ENCODE measurements around the gene ZBTB12.
"Not testable (repeated sequence)": the region's sequence is repeated elsewhere in the genome, so short reads cannot be mapped to it uniquely, and the experiment has no call there.

The ZBTB12 gene

GRCh38 chr6:31874836-31875572 lies 26.9 kb downstream of the ZBTB12 start:
- no peak for DNase-seq (ENCODE audit: low spot score)

DNA sequence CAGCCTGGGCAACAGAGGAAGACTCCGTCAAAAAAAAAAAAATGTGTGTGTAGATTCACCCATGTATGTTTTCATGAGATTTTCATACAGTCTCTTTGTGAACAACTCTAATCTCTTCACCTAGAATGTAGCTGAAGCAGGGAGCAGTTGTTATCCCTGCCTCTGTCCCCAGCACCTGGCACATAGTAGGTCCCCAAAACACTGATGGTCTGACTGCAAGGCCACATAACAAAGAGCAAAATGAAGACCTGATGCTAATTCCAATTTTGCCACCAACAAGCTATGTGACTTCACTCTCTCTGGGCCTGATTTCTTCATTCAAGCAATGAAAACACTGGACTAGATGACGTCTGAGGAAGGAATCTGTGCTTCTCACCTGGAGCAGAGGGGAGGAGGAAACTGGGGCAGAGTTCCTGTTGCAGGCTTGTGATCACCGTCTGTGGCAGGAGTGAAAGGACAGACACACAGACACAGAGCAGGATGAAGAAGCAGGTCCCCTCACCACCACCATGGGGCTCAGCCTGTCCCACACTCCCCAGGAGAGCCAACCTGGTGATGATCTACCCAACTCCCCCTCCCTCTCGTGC lies 27.7 kb downstream of the ZBTB12 start:
- DNase-seq (ENCODE audit: low spot score), result no peak

GRCh38 chr6:31871046-31871659 lies 30.7 kb downstream of the ZBTB12 start:
- DNase-seq (ENCODE audit: low spot score), result no peak

DNA sequence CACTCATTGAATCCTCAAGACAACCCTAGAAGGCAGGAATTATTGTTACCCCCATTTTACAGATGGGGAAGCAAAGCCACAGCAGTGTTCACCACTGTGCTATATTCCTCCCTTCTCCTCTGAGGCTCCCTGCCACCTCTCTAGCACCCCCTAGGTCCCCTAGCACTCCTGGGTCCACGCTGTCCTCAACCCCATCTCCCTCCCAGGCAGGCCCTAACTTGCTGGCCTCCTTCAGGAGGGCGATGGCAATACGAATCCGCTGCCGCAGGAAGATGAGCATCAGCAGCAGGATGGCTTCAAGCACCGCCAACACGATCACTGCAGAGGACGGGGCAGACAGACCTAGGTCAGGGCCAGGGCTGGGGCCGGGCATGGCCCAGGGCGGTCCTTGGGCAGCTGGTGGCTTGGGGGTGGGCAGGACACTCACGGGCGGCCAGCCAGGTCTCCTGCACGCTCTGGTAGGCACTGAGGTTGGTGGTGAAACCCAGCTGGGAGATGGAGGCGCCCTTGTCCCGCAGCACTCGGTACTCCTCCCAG lies 31.4 kb downstream of the ZBTB12 start:
- no peak for DNase-seq (ENCODE audit: low spot score)

DNA sequence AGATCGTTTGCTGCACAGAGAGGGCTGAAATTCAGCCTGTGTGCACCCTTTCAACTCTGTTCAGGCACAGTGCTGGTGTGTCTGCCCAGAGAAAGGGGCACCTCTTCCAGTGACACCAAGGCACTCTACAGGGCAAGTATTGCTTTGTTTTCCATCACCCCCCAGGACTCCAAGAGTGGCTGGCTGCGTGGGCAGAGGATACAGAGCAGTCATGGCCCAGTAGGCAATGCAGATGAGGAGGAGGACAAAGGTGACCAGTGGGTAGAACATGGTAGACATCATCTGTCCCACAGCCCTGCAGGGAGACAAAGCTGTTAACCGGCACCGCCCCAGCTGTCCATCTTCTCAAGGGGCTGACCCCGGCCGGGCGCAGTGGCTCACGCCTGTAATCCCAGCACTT lies 32.5 kb downstream of the ZBTB12 start:
- DNase-seq (ENCODE audit: low spot score), result no peak

DNA sequence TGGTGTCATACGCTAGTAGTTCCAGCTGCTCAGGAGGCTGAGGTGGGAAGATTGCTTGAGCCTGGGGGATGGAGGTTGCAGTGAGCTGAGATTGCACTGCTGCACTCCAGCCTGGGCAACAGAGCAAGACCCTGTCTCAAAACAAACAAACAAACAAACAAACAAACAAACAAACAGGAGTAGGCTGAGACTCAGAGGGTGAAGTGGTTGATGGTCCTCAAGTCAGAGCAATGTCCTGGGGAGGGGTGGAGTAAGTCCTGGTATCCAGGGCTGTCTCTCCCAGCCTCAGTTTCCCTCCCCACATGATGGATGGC lies 33.3 kb downstream of the ZBTB12 start:
- not testable (repeated sequence) for DNase-seq (ENCODE audit: low spot score)

- DNase-seq (ENCODE audit: low spot score), result no peak
Observed at GRCh38 chr6:31865205-31866118, 36.4 kb downstream of the ZBTB12 start.

DNA sequence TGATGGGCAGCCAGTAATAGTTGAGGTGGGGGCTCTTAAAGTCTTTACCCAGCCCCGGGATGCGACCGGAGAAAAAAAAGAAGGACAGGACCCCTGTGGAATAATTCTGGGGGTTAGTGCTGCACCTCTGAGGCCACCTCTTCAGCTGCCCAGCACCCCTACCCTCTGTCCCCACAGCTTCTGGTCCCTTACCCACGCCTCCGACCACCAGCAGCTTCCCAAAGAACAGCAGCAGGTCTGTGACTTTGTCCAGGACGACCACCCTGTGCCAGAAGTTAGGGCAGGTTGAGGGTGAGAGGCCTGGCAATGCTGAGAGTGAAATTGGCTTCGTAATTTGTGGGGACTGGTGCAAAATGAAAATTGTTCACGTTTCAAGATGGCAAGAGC lies 37.1 kb downstream of the ZBTB12 start:
- no peak for DNase-seq (ENCODE audit: low spot score)

DNA sequence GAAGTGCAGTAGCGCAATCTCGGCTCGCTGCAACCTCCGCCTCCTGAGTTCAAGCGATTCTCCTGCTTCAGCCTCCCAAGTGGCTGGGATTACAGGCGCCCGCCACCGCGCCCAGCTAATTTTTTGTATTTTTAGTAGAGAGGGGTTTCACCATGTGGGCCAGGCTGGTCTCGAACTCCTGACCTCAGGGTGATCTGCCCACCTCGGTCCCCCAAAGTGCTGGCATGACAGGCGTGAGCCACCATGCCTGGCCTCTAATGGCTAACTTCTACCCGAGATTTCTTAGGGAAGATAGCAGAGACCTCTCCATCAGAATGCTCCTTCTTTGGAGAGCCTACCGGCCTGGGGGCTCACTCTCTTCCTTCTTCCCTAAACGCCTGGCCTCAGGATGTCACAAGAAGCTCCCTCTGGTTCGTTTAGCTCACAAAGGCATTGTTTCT lies 37.7 kb downstream of the ZBTB12 start:
- DNase-seq (ENCODE audit: low spot score), result not testable (repeated sequence)

DNA sequence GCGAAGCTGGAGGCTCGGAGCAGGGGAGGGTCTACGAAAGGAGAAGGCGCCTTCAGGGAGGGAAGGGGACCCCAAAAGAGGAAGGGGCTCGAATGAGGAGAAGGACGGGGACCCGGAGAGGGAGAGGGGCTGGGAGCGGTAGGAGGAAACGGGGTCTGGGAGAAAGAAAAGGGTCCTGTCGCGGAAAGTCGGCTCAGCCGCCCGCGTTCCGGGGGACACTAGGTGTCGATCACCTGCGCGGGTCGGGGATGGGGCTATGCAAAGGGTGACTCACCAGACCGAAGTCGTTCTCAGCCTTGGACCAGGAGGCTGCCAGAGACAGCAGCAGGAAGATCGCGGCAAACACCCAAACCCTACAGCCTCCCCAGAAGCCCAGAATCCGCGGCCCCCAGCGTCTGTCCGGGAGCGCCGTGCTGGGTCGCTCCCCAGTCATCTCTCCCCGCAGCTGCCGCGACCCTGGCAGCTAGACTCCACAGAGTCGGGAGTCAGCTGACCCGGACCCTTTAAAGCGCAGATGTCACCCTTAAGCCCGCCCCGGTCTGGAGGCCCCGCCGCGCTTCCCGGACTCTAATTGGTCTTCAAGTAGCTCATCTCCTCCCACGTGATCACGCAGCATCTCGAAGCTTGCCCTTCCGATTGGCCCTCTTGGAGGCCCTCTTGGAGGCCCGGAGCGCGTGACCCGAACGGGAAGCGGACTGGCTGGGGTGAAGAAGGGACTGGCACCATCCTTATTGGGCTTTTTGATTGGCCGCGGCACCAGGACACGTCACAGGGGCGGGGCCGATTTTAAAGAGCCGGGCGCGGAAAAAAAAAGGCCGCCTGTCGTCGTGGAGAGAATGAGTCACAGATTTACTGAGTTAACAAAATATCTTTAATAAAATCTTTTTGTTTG lies 39.3 kb downstream of the ZBTB12 start, which contains the start of gene NEU1:
TSS of gene NEU1 (minus strand) at position 478 of the 892 bp plus-strand sequence. CDS start at position 433, 45 bp downstream.
- peak; percentile 100 for DNase-seq (ENCODE audit: low spot score)

DNA sequence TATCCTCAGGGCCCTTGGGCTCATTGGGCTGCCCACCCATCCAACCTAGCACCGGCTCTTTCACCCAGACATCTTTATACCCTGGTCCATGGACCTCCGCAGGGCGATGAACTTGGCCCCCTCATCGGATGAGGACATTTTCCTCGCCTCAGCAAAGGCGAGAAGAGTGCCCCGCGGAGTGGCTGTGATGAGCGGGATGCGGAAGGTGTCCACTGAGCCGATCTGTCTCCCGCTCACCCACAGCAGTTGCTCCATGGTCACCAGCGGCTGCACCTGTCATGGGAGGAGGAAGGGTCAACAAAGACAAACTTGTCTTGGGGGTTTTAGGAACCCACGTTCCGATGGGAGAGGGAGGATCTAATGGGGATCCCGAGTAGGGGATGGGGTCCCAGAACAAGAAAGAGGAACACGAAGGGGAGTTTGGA lies 40.0 kb downstream of the ZBTB12 start:
- DNase-seq (ENCODE audit: low spot score), result no peak

- no peak for DNase-seq (ENCODE audit: low spot score)
Observed at GRCh38 chr6:31861150-31861549, 40.7 kb downstream of the ZBTB12 start.

GRCh38 chr6:31860349-31860748 lies 41.5 kb downstream of the ZBTB12 start:
- no peak for DNase-seq (ENCODE audit: low spot score)

DNA sequence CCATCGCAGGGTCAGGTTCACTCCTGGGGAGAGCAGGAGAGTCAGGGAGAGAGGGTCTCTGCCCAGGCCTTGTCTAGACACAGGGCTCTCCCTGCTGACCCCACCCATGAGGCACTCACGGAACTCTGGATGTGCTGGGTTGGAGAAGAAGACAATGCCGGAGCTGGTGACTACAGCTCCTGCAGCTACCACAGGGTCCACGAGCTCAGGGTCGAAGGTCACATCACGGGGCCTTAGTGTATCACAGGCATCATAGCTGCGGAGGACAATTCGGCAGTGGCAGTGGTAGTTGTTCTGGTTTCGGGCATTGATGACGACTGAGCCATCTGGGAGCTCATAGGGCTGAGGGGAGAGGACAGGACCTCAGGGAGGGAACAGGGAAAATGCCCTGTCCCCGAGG lies 42.0 kb downstream of the ZBTB12 start:
- no peak for DNase-seq (ENCODE audit: low spot score)

GRCh38 chr6:31858707-31859106 lies 43.2 kb downstream of the ZBTB12 start:
- no peak for DNase-seq (ENCODE audit: low spot score)

GRCh38 chr6:31857774-31858173 lies 44.1 kb downstream of the ZBTB12 start:
- not testable (repeated sequence) for DNase-seq (ENCODE audit: low spot score)

DNA sequence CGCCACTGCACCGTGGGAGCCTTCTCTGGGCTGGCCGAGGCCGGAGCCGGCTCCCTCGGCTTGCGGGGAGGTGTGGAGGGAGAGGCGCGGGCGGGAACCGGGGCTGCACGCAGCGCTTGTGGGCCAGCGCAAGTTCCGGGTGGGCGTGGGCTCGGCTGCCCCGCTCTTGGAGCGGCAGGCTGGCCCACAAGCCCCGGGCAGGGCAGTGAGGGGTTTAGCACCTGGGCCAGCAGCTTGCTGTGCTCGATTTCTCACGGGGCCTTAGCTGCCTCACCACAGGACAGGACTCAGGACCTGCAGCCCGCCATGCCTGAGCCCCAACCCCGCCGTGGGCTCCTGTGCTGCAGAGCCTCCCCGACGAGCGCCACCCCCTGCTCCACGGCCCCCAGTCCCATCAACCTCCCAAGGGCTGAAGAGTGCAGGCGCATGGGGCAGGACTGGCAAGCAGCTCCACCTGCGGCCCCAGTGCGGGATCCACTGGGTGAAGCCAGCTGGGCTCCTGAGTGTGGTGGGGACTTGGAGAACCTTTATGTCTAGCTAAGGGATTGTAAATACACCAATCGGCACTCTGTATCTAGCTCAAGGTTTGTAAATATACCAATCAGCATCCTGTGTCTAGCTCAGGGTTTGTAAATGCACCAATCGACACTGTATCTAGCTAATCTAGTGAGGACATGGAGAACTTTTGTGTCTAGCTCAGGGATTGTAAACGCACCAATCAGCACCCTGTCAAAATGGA lies 49.7 kb downstream of the ZBTB12 start:
- DNase-seq (ENCODE audit: low spot score), result not testable (repeated sequence)

DNA sequence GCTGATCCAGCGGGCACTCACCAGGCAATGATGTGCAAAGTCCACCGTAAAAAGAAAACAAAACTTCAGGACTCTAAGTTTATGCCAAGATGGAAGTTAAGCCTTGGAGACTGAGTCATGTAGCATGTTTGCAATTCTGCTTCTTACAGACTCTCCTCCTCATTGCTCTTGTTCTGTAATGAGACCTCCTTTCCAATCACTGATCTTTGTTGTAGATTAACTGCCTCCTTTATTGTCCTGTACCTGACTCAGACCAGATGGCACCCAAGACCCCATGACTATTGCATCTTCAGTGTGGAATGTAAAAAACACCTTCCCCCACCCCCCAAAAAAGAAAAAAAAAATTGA lies 50.4 kb downstream of the ZBTB12 start:
- no peak for DNase-seq (ENCODE audit: low spot score)

- DNase-seq (ENCODE audit: low spot score), result no peak
Observed at GRCh38 chr6:31850765-31851484, 51.0 kb downstream of the ZBTB12 start.
